ENCODE measurements around the gene TESMIN. TPM values are rescaled to one million over a fixed set of nuclear protein-coding genes. Genes with fewer than 3 reads are reported as not detected.
A peak's percentile ranks its signal among the peaks of the same experiment; 100 is the strongest.

TESMIN gene, protein sequence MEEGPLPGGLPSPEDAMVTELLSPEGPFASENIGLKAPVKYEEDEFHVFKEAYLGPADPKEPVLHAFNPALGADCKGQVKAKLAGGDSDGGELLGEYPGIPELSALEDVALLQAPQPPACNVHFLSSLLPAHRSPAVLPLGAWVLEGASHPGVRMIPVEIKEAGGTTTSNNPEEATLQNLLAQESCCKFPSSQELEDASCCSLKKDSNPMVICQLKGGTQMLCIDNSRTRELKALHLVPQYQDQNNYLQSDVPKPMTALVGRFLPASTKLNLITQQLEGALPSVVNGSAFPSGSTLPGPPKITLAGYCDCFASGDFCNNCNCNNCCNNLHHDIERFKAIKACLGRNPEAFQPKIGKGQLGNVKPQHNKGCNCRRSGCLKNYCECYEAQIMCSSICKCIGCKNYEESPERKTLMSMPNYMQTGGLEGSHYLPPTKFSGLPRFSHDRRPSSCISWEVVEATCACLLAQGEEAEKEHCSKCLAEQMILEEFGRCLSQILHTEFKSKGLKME
- 10 to 100 TPM; 17.8 to 21.3 (median 19.5) TPM for polyA plus RNA-seq (ENCODE audit: insufficient read length in 4 of 4)

DNA sequence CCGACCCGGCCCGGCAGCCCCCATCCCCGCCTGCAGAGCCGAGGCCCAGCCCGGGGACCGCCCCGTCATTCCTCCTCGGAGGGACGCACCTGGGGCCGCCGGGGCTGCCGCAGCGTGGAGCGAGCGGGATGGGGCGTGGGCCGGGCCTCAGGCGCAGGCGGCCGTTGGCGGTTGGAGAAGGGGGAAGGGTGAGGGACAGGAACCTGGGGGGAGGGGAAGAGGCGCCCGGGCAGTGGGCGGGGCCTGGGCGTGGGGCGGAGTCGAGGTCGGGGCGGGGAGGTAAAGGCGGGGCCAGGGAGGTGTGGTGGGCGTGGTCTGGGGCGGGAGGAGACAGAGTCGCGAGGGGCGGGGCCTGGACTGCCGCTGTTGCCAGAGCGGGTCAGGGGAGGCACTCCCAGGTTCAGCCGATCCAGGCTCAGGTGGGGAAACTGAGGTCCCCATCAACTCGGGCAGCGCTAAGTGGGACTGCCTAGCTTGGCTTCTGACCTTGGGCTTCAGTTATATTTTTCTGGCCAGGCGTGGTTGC lies at the start of gene TESMIN:
TSS of gene TESMIN (minus strand) at position 190 of the 526 bp plus-strand sequence. CDS start 860 bp downstream, outside the sequence.
- DNase-seq (ENCODE audit: low read depth in 4 of 4, low spot score in 3 of 4) = peak; percentile 51 to 64 (median 62)

DNA sequence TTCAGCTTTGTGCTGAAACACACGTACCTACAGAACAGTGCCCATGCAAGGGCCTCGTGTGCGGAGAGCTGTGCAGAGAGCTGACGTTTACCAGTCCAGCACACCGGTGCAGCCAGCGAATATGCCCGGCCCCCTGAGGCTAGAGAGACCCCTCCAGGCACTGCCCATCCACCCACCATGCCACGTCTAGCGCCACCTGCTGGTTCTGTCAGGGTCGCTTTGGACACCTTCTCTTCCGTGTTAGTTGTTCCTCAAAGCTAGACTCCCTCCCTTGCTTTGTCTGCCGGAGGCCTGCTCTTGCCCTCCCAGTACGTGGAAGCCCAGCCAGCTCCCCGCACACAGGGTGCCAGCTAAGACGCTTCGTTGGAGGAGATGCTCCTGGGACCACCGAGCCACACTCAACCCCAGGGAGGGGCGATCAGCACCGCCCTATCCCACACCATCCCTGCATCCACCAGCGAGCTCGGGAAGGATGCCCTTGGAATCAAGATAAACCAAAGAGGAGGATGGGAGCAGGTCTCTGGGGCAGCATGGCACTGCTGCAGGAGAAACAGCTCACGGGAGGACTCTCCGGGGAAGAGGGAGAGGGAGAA lies 47.0 kb upstream of the TESMIN start:
- no peak for DNase-seq (ENCODE audit: low read depth in 4 of 4, low spot score in 3 of 4)

DNA sequence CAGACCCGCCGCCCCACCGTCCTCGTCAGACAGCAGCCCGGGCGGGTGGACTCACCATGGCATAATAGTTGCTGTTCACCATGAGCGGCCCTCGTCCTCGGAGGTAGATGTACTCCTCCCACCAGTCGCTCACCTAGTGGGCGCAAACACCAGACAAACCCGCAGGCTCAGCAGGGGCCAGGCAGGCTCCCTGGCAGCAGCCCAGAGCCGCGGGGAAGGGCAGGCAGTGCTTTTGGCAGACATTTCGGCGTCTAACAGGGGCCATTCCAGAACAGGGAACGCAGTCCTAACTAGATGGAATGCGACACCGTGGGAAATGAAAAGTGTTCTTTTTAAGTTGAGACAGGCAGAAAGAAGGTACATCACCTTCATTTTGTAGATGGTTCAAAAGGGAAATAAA lies 45.5 kb upstream of the TESMIN start:
- DNase-seq (ENCODE audit: low read depth in 4 of 4, low spot score in 3 of 4) = no peak

DNA sequence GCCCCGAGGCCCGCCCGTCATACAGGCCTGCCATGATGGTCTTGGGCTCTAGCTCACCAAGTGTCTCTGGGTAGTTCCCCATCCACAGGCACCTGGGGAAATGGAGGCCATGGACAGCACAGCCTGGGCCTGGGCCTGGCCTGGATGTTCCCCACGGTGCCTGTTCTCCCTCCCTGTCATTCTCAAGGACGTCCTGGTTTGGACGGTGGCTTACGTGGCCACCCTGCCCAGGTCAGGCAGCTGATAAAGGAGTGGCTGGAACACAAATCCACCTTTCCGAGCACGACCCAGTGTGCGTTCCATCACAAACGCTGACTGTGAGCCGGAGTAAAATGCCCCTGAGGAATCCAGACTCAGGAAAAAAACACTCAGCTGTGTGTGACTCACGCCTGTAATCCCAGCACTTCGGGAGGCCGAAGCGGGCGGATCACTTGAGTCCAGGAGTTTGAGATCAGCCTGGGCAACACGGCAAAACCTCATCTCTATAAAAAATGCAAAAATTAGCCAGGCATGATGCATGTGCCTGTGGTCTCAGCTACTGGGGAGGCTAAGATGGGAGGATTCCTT lies 41.2 kb upstream of the TESMIN start:
- DNase-seq (ENCODE audit: low read depth in 4 of 4, low spot score in 3 of 4) = no peak

DNA sequence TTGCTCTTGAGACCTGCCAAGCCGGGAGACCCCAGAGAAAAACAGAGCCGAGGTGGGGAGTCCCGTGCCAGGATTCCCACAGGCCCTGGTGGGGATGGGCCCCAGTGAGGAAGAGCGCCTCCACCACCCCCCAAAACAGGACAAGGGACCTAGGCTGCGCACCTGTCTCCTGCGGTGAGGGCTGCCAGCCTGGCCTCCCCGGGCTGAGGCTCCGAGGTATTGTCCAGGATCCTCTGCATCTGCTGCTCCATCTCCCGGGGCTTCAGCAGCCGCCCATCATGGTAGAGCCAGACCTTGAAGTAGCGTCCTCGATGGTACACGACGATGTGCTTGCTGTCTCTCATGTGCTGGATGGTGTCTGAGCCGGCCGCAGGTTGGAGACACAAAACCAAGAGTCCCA lies 33.3 kb upstream of the TESMIN start:
- DNase-seq (ENCODE audit: low read depth in 4 of 4, low spot score in 3 of 4) = no peak

DNA sequence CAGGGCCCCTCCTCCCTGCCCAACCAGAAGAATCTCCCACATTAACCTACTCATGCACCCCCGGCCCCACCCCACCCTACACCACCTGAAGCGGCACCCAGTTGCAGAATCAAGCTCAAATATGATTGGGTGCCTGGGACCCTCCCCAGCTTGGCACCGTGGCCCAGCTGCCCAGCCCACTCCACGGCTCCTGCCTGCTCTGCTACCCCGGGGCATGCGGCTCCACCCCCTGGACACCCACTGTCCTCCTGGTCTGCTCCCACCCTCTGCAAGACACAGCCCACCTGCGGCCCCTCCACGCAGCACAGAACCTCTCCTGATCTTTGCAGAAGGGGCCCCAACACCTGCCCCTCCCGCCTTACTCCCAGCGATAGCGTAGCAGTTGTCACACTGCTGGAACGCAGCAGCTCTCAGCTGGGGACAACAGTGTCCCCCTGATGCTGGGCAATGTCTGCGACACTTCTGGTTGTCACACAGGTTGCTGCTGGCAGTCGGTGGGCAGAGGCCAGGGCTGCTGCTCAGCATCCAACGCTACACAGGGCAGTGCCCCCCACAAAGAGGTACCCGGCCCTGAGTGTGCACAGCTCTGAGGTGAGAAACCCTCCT lies 32.0 kb upstream of the TESMIN start:
- no peak for DNase-seq (ENCODE audit: low read depth in 4 of 4, low spot score in 3 of 4)

DNA sequence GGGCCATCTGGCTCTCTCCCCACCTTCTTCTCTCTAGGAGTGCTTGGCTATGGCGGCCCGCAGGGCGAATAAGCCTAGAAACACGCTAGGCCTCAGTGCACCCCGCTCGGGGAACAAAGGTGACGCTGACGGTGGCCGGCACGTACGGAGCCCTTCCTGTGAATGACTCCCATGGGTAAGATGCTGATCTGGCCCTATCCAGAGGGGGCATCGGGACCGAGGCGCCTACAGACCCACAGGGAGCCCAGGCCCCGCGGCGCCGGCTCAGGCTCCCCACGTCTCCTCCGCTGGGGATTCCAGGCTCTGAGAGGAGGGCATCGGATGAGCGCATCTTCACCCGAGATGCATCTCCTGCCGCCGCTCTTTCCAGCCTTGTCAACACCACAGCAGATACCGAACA lies 31.4 kb upstream of the TESMIN start:
- DNase-seq (ENCODE audit: low read depth in 4 of 4, low spot score in 3 of 4) = no peak

DNA sequence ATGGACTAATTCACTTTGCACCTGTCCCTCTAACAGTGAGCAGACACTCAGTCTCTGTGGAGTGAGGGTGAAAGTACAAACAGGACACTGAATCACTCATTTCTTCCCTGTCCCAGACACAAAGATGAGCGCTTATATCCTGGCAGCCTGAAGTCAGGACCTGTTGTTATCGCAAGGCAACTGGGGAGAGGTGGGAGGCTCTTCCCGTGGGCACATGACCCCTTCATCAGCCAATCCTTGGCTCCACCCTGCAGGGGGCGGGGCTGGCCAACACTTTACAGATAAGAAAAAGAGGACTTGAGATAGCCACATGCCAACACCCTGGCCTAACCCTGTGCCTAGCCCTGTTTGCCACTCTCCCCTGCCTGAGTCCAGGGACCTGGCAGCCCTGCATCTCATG lies 29.5 kb upstream of the TESMIN start:
- no peak for DNase-seq (ENCODE audit: low read depth in 4 of 4, low spot score in 3 of 4)

DNA sequence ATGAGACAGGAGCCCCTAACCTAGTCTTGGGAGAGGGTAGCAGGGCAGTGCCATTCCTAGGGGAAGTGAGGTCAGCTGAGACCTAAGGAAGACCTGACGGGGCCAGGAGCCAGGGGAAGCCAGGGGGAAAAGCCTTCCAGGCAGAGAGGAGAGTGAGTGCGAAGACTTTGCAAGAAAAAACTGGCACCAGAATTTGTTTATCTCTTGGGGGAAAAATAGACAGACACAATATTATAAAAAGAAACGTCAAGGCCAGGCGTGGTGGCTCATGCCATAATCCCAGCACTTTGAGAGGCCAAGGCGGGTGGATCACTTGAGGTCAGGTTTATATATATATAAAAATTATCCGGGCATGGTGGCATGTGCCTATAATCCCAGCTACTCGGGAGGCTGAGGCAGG lies 26.9 kb upstream of the TESMIN start:
- no peak for DNase-seq (ENCODE audit: low read depth in 4 of 4, low spot score in 3 of 4)

DNA sequence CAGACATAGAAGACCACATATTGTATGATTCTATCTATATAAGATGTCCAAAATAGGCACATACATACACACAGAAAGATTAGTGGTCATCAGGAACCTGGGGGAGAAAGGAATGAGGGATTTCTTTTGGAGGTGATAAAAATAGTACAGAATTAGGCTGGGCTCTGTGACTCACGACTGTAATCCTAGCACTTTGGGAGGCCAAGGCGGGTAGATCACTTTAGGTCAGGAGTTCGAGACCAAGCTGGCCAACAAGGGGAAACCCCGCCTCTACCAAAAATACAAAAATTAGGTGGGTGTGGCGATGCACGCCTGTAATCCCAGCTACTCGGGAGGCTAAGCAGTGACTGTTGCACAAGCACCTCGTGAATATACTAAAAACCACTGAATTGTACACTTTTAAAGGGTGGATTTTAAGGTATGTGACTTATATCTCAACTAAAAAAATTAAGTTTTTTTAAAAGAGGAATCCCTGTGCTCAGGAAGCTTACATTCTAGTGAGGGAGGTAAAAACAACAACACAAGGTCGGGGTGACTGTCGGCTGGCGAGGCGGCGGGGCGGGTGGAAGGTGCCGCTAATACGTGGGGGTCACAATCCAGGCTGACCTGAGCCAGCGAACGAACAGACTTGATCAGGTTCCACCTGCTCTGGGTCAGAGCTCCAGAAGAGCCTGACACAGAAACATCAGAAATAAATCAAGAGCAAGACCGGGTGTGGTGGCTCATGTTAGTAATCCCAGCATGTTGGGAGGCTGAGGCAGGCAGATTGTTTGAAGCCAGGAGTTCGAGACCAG lies 25.3 kb upstream of the TESMIN start:
- no peak for DNase-seq (ENCODE audit: low read depth in 4 of 4, low spot score in 3 of 4)

DNA sequence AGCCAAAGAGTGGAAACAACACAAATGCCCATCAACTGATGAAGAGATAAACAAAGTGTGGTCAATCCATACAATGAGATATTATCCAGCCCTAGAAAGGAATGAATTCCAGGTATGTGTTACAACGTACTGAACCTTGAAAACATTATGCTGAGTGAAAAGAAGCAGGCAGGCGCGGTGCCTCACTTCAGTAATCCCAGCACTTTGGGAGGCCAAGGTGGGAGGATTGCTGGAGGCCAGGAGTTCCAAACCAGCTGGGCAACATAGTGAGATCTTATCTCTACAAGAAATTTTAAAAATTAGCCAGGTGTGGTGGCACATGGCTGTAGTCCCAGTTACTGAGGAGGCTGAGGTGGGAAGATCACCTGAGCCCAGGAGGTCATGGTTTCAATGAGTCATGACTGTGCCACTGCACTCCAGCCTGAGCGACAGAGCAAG lies 24.6 kb upstream of the TESMIN start:
- no peak for DNase-seq (ENCODE audit: low read depth in 4 of 4, low spot score in 3 of 4)

DNA sequence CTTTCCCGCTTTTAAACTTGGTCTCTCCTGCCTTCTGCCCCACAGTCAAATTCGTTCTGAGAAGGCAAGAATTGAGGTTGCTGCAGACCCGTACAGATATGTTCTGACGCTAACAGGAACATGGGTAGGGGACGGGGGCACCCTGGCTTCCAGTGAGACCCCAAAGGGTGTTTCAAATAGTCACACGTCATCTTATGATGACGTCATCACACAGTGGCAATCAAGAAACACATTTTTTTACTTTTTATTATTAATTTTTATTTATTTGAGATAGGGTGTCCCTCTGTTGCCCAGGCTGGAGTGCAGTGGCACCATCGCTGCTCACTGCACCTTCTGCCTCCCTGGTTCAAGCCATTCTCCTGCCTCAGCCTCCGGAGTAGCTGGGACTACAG lies 22.9 kb upstream of the TESMIN start:
- no peak for DNase-seq (ENCODE audit: low read depth in 4 of 4, low spot score in 3 of 4)

DNA sequence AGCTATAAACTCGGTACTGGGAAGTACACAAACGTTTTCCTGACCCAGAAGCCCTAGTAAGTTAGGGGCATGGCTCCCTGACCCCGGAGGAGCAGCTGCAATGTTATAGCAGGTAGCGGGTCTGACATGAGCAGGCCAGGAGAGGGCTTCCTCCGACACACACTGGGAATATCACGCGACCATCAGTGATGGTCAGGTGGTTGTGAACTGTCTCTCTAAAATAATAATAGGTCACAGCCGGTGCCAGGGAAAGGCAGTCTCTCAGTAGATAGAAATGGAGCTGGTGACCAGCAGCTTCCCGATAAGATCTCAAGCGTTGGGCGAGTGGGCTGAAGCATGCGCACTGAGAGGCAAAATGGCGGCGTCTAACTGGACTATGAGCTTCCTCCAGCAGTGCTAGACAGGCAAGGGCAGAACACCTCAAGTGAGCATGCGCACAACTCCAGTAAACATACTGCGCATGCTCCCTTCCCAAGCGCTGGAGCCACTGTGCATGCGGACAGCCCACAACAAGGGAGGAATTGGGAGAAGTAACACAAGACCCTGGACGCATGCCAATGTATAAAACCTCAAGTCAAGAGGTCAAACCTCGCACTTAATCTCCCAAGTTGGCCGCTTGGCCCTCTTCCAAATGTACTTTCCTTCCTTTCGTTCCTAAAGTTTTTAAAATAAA lies 22.3 kb upstream of the TESMIN start:
- DNase-seq (ENCODE audit: low read depth in 4 of 4, low spot score in 3 of 4) = peak; percentile 63 to 73 (median 70)

DNA sequence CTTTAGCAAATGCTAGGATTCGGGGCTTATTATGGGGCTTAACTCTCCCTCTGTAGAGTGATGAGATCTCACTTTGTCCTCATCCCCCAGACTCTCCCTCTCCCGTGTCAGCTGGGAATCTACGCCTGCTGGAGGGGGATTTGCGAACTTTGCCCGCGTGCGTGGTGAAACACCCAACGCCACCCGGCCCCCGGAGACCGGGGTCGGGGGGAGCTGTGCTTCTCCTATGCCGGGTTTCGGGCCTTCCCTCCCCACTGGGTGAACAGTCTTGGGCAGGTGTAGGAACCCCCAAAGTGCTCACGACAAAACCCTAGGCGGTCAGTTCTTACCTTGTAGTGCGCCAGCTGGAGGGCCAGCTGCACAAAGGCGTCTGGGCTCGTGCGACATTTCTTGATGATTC lies 21.6 kb upstream of the TESMIN start:
- no peak for DNase-seq (ENCODE audit: low read depth in 4 of 4, low spot score in 3 of 4)

DNA sequence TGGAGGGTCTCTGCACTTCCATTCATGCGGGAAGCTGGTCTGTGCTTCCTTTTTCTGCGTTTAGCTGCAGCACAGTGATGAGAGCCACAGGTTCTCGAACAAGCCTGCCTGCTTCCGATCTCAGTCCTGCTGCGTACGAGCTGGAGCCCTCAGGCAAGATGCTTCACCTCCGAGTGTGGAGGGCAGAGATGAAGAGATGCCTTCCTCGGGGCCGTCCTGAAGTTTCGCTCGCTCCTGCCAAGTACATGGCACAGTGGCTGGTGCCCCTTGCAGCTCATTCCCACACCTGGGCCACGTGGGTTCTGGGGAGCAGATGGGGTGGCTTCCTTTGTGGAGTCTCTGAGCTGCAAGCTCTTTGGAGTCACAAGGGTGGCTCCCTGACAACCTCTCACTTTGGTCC lies 19.5 kb upstream of the TESMIN start:
- DNase-seq (ENCODE audit: low read depth in 4 of 4, low spot score in 3 of 4) = no peak

DNA sequence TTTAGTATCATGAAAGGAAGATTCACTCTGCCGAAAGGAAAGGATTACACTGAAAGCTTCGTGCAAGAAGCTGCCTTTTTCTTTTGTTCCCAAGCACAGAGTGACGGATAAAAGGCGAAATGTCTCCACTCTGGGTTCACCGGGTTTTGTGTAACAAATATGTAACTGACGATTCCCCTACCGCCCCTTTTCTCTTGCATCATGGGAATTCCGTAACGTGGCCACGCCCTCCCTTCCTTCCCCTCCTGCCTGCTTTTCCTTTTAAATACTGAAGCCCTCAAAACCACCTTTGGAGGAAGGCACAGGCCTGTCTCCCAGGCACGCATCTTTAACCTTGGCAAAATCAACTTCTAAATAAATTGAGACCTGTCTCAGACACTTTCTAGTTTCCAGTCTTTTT lies 16.4 kb upstream of the TESMIN start:
- no peak for DNase-seq (ENCODE audit: low read depth in 4 of 4, low spot score in 3 of 4)

DNA sequence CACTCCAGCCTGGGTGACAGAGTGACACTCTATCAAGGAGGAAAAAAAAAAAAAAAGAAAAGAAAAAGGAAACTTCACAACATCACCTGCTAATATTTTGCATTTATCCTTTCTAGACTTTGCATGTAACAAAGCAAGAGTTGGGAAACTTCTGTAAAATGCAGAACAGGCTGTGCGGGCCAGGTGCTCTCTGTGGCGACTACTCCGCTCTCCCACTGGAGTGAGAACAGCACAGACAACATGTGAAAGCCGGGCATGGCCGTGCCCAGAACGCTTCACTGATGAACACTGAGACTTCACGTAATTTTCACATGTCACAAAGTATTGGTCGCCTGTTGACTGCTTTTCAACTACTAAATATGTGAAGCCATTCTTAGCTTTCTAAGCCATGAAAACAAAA lies 15.5 kb upstream of the TESMIN start:
- no peak for DNase-seq (ENCODE audit: low read depth in 4 of 4, low spot score in 3 of 4)

DNA sequence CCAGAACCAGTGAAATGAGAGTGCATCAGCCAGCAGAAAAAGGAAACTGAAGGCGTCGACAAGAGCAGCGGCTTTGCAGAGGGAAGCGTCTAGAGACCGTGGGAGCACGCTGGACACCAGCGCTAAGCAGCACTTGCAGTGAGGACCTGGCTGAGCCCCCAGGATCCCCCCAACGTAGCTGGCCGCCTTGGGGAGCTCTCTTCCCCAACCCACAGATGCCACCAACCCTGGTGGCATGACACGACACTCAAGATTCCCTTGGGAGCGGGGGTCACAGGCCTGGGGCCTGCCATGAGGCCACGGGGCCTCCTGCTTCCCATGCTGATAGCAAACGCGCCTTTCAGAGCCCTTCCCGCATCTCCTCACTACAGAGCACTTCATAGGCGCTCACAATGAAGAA lies 13.4 kb upstream of the TESMIN start:
- no peak for DNase-seq (ENCODE audit: low read depth in 4 of 4, low spot score in 3 of 4)

DNA sequence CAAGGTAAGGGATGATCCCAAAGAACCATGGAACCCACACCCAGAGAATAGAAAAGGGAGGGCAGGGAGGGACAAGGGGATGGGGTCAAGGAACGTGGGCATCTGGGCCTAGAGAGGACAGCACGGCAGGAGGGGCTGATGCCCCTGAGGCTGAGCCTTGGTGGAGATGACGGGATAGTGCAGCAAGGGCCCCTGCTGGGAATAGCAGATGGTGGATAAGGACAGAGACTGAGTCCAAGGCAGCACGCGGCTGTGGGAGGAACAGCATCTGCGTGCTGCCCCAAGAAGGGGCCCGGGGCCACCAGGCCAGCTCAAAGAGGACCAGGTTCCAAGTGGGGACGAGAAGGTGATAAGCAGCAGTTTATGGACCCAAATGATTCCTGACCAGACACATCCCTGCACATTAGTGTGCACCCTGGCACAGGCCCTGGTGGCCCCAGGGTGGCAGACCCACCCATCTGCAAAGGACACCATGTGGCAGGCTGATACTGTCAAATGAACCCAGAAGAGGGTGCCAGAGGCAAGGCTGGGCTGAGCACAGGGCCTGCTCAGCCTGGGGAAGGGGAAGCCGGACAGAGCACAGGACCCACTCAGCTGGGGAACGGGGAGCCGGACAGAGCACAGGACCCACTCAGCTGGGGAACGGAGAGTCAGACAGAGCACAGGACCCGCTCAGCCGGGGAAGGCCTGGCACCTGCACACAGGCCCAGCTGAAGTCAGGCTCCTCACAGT lies 12.8 kb upstream of the TESMIN start:
- no peak for DNase-seq (ENCODE audit: low read depth in 4 of 4, low spot score in 3 of 4)

Data from right renal pelvis (tissue), 4 donors.